Activated naive CD4-positive, alpha-beta T cell treated with anti-CD3 and anti-CD28 coated beads for 36 hours (primary cell): ENCODE results near the gene MCM6. TPM values are rescaled to one million over a fixed set of nuclear protein-coding genes. Genes with fewer than 3 reads are reported as not detected.
"Not testable (repeated sequence)": the region's sequence is repeated elsewhere in the genome, so short reads cannot be mapped to it uniquely, and the experiment has no call there.

Experiments
- CTCF ChIA-PET: fragments of 350-600 bp; sonication (Branson Sonifier 250); formaldehyde crosslinking; loops from one replicate; lab custom pipeline; 2021; ENCODE audit warnings: antibody characterized with exemption; lab: Charles Lee
- DNase-seq: peaks from one replicate; pipeline ENCODE4 v3.0.0-alpha.2; 2020
- H3K27ac Mint-ChIP-seq: one replicate; pipeline ENCODE4 v1.8.0; 2021; ENCODE audit warnings: mild to moderate bottlenecking, mixed read lengths
- H3K27me3 Mint-ChIP-seq: one replicate; pipeline ENCODE4 v1.8.0; 2021; ENCODE audit warnings: low read depth, mixed read lengths
- H3K36me3 Mint-ChIP-seq: one replicate; pipeline ENCODE4 v1.8.0; 2021; ENCODE audit warnings: low read depth, mixed read lengths
- H3K4me1 Mint-ChIP-seq: one replicate; pipeline ENCODE4 v1.8.0; 2021; ENCODE audit warnings: low read depth, mixed read lengths
- H3K4me3 Mint-ChIP-seq: one replicate; pipeline ENCODE4 v1.8.0; 2021; ENCODE audit warnings: mild to moderate bottlenecking, moderate library complexity, mixed read lengths
- H3K9me3 Mint-ChIP-seq: one replicate; pipeline ENCODE4 v1.8.0; 2021; ENCODE audit warnings: mixed read lengths
- intact Hi-C: fragments of 100-400 bp; cut with micrococcal nuclease; formaldehyde crosslinking; loops from one replicate; pipeline ENCODE4 v1.15.1; 2023
- total RNA-seq, 2 experiments: library from RNA; stranded (reverse); gene quantifications; one replicate each; pipeline ENCODE4 v1.2.3, GENCODE V29; 2021

MCM6 gene
- total RNA-seq, 2 experiments from 2014 or later = 221 to 226 TPM

DNA sequence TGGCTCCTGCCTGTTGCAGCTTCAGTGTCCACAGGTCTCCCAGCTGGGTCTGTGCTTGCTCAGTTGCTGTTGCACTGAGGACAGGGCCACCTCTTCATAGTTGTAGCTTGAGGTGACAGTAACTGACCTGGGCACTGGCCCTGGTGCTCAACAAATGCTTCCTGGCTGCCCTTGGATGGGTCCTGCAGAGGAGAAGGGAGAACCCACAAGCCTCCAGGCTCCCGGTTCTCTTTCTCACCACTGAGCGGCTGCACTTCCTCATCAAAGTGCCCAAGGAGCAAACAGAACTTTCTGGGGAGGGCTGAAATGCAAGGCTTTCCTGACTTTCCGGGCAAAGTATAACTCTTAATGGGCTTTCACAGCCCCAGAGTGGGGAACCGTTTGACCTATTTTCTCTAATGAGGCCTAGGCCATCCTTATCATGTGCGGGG is 78.0 kb downstream of the MCM6 start:
- no peaks in the 10 kb centered on the region for H3K27me3 Mint-ChIP-seq
- no peak overlapping the region for H3K4me3 Mint-ChIP-seq
- CTCF ChIA-PET = interaction anchor here (0.7 to 5.4 kb wide), 28 partner anchors 9 to 811 kb away, joined by 3 to 63 read pairs (median 8); partner anchors contain the start of gene LCT
- H3K27ac Mint-ChIP-seq = no peak overlapping the region
- H3K9me3 Mint-ChIP-seq = peaks cover 14% of the 10 kb centered on the region
- H3K36me3 Mint-ChIP-seq = peaks cover 1% of the 10 kb centered on the region
- H3K4me1 Mint-ChIP-seq = peaks cover 10% of the 10 kb centered on the region
- intact Hi-C loops = loop anchor here (5.0 kb wide), 1 partner anchor 811 kb away; no protein-coding TSS in a partner anchor
- no peak for DNase-seq

DNA sequence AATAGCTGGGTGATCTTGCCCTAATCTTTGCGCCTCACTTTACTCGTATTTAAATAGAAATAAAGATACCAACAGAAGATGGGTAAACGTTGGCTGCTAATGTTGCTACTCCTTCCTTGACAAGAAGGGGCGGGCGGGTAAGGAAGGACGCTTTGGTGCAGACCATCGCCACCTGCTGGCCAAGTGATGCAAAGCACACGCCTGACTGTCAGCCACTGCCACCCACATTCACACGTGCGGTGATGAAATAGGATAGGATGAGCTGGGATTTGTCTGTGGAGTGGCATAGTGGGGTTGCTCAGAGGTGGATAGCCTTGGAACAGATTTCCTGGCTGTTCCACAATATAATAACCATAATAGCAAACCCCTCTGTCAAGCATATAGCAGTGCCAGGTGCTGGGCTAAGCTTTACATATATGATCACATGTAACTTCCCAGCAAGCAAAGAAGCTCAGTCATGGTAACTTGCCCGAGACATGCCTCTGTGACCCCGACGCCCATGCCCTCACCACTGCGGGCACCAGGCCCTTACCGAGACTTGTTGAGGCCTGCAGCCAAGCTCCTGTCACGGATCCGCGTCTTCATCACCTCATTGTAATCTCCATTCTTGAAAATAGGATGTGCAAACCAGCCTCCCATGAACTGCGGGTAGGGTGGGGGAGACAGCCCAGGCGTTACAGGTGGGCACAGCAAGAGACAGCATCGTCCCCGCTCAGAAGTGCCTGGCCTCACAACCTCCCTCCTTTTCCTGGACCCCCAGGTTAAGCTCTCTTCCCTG is 78.6 kb downstream of the MCM6 start:
- Mint-ChIP-seq H3K4me1 (peaks cover 15% of the 10 kb centered on the region), H3K27ac (no peak overlapping the region), H3K27me3 (no peaks in the 10 kb centered on the region), H3K9me3 (peaks cover 14% of the 10 kb centered on the region), H3K4me3 (no peak overlapping the region), H3K36me3 (peaks cover 1% of the 10 kb centered on the region)
- CTCF ChIA-PET = interaction anchor here (0.5 to 5.4 kb wide), 42 partner anchors 10 to 842 kb away, joined by 3 to 63 read pairs (median 6); partner anchors contain the start of genes LCT and UBXN4
- intact Hi-C loops = loop anchor here (1.0 to 5.0 kb wide), 5 partner anchors 18 to 810 kb away; partner anchors contain the start of gene UBXN4
- DNase-seq = peak; percentile 91

DNA sequence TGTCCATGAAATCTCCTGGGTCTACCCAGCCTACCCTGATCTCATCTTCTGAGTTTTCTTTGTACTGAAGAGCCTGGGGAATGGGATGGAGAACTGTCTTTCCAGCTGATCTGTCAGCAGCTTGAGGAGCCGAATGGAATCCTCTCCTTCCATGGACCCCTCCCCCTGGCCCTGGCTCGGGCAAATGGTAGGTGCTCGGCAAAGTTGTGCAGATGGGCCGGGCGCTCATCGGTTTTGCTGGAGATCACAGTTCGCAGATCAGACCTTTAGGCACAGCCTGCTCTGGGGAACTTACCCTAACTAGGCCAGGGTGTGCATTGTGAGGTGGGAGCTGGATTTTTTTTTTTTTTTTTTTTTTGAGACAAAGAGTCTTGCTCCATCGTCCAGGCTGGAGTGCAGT is 79.6 kb downstream of the MCM6 start:
- DNase-seq = no peak
- H3K4me3 Mint-ChIP-seq = no peak overlapping the region
- H3K4me1 Mint-ChIP-seq = peaks cover 22% of the 10 kb centered on the region
- no peak overlapping the region for H3K27ac Mint-ChIP-seq
- peaks cover 11% of the 10 kb centered on the region for H3K9me3 Mint-ChIP-seq
- H3K36me3 Mint-ChIP-seq = peaks cover 1% of the 10 kb centered on the region
- CTCF ChIA-PET = interaction anchor here (0.6 to 5.4 kb wide), 26 partner anchors 11 to 840 kb away, joined by 3 to 63 read pairs (median 6); partner anchors contain the start of genes LCT and UBXN4
- H3K27me3 Mint-ChIP-seq = no peaks in the 10 kb centered on the region
- intact Hi-C loops = loop anchor here (1.0 to 5.0 kb wide), 5 partner anchors 19 to 809 kb away; partner anchors contain the start of gene UBXN4

DNA sequence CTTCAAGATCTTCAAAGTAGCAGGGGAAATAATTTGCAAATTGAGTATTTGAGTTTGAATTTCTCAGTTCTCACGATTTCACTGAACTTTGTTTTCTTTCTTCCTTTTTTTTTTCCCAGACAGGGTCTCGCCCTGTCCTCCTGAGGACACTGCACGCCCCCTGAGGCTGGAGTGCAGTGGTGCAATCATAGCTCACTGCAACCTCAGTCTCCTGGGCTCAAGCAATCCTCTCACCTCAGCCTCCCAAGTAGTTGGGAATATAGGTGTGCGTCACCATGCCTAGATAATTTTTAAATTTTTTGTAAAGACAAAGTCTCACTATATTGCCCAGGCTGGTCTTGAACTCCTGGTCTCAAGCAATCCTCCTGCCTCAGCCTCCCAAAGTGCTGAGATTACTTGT is 80.6 kb downstream of the MCM6 start:
- not testable (repeated sequence) for H3K27ac Mint-ChIP-seq
- CTCF ChIA-PET = interaction anchor here (0.6 to 5.4 kb wide), 6 partner anchors 11 to 776 kb away, joined by 3 to 63 read pairs (median 6); no protein-coding TSS in a partner anchor
- intact Hi-C loops = loop anchor here (1.0 to 5.0 kb wide), 2 partner anchors 322 to 808 kb away; no protein-coding TSS in a partner anchor

DNA sequence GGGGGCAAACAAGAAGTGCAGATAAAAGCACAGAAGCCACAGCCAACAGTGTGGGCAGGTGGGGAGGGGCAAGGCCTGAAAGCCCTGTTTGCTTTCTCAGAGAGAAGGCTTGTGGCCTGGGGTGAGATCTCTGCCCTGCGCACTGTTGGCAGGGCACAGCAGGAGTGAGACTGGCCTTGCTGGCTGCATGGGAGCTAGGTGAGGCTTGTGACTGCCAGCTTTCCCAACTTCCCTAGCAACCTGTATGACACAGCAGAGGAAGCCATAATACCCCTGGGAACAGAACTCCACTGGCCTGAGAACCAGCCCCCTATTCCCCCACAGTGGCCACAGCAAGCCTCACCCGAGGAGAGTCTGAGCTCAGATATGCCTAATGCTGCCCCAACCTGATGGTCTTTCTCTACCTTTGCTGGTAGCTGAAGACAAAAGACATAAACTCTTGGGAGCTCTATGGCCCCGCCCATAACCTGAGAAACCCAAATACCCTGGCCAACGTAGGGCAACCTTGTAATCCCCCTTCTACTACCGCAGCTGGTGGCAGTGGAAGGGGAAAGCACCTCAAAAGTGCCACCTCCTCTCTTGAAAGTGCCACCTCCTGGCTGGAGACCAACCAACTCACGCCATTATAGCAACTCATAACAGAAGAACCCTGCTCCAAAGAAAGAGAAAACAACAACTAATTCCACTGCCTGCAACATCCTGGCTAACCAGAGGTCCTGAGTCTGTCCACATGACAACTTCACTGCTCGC is 83.7 kb downstream of the MCM6 start:
- Mint-ChIP-seq H3K4me3 (no peak overlapping the region), H3K36me3 (no peaks in the 10 kb centered on the region), H3K27me3 (no peaks in the 10 kb centered on the region), H3K4me1 (peaks cover 24% of the 10 kb centered on the region), H3K27ac (no peak overlapping the region), H3K9me3 (no peaks in the 10 kb centered on the region)
- peak; percentile 68 for DNase-seq
- CTCF ChIA-PET = interaction anchor here (0.7 to 1.5 kb wide), 5 partner anchors 9 to 33 kb away, joined by 3 read pairs; no protein-coding TSS in a partner anchor
- intact Hi-C loops = no loop called here

More for the DNA sequence above, 80.6 kb downstream of the MCM6 start:
- not testable (repeated sequence) for H3K27me3 Mint-ChIP-seq, H3K4me3 Mint-ChIP-seq, DNase-seq, H3K36me3 Mint-ChIP-seq, H3K9me3 Mint-ChIP-seq
- H3K4me1 Mint-ChIP-seq = peaks cover 24% of the 10 kb centered on the region

DNA sequence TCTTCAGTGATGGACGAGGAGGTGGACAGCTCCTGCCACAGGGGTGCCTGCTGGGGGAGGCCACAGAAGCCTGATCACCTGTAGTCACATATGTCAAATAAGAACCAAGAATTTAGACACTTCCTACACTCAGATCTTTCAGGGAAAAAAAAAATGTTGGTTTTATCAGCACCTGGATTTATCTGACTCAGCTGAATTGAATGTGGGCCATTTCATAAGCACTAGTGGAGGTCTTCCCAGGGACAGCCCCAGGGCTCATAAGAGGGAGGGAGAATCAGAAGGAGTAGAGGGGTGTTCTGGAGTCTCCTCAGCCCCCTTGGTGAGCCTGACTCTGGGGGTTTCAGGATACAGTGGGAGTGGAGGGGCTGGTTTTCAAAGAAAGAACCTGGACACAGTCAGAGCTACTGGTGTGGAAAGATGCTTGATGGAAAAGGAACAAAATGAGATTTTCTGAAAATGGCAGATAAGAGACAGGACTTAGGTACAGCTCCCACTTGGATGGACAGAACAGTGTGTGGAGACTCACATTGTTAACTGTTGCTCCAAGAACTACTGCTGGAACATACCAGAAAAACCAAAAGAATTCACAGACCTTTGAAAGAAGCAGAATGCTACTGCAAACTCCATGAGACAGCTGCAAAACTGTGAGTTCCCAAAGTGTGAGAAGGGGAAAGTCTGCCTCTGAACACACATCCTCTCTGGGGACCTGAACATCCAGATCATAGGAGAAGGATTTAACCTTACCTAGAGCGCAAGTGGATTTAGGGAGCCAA is 84.6 kb downstream of the MCM6 start:
- Mint-ChIP-seq H3K27ac (no peak overlapping the region), H3K4me1 (peaks cover 21% of the 10 kb centered on the region), H3K27me3 (no peaks in the 10 kb centered on the region), H3K4me3 (no peak overlapping the region), H3K36me3 (no peaks in the 10 kb centered on the region), H3K9me3 (no peaks in the 10 kb centered on the region)
- no peak for DNase-seq
- intact Hi-C loops = no loop called here
- CTCF ChIA-PET = interaction anchor here (0.6 to 1.5 kb wide), 6 partner anchors 9 to 34 kb away, joined by 3 to 4 read pairs (median 3); no protein-coding TSS in a partner anchor

DNA sequence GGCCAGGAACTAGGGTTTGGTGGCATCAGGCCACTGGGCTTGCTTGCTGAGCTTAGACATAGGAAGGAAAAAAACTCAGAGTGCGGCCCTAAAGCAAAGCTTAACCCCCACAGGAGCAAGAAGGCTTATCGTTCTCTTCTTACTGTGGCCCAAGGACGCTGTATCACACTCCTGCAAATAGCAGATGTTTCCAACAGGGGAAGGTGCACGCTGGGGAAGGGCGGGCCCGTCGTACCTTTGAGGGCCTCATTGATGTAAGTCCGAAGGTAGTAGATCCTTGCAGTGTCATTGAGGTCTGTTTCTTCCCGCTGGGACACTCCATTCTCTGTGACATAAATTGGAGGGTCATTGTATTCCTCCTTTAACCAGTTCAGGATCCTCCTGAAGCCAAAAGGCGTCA is 85.8 kb downstream of the MCM6 start:
- Mint-ChIP-seq H3K27ac (no peak overlapping the region), H3K9me3 (no peaks in the 10 kb centered on the region), H3K36me3 (peaks cover 5% of the 10 kb centered on the region), H3K4me1 (peaks cover 19% of the 10 kb centered on the region), H3K27me3 (no peaks in the 10 kb centered on the region), H3K4me3 (no peak overlapping the region)
- intact Hi-C loops = no loop called here
- CTCF ChIA-PET = interaction anchor here (0.6 to 1.2 kb wide), 2 partner anchors 9 to 802 kb away, joined by 3 read pairs; no protein-coding TSS in a partner anchor
- no peak for DNase-seq

Other genes starting within 250 kb of the MCM6 start
- gene UBXN4, start 134.6 kb downstream of the MCM6 start, total RNA-seq = 100 to 1,000 TPM; 100 to 105 TPM
- under 1 TPM; 0.05 to 0.07 TPM for gene LCT, start 39.3 kb downstream of the MCM6 start, total RNA-seq
- 100 to 1,000 TPM; 161 to 177 TPM for gene DARS1, start 109.2 kb upstream of the MCM6 start, total RNA-seq
- 10 to 100 TPM; 70.2 to 72.6 TPM for gene CXCR4, start 241.7 kb upstream of the MCM6 start, total RNA-seq